Liver (tissue), 9 donors: ENCODE measurements around the gene LILRA5. TPM values are rescaled to one million over a fixed set of nuclear protein-coding genes. Genes with fewer than 3 reads are reported as not detected.

Experiments
- DNase-seq: peaks from one replicate; pipeline ENCODE4 v3.0.0-alpha.2; 2017; ENCODE audit warnings: low spot score
- H3K27ac ChIP-seq, 2 donors: one replicate each; pipeline ENCODE4 v1.7.0; 2013; ENCODE audit warnings: inconsistent platforms in 2 of 2, low read length in 2 of 2, control low read depth in 1 of 2, low read depth in 1 of 2, mild to moderate bottlenecking in 1 of 2
- H3K27me3 ChIP-seq, 4 donors: one replicate each; pipeline versions ENCODE4 v1.6.1 to v1.7.0; 2013; ENCODE audit warnings: low read length in 3 of 4, inconsistent platforms in 1 of 4, mild to moderate bottlenecking in 1 of 4, moderate library complexity in 1 of 4; ENCODE audit not compliant: control insufficient read depth in 4 of 4, insufficient read depth in 4 of 4
- H3K36me3 ChIP-seq, 4 donors: one replicate each; pipeline versions ENCODE4 v1.6.1 to v1.7.0; 2013; ENCODE audit warnings: low read length in 3 of 4, mild to moderate bottlenecking in 3 of 4, low read depth in 1 of 4, moderate library complexity in 1 of 4; ENCODE audit not compliant: control insufficient read depth in 4 of 4, insufficient read depth in 3 of 4
- H3K4me1 ChIP-seq, 4 donors: one replicate each; pipeline versions ENCODE4 v1.6.1 to v1.7.0; 2013; ENCODE audit warnings: low read length in 3 of 4, mild to moderate bottlenecking in 3 of 4, moderate library complexity in 1 of 4; ENCODE audit not compliant: control insufficient read depth in 4 of 4, insufficient read depth in 4 of 4
- H3K4me3 ChIP-seq, 3 donors: one replicate each; pipeline versions ENCODE4 v1.6.1 to v1.7.0; 2013; ENCODE audit warnings: low read length in 3 of 3, control low read depth in 1 of 3, low read depth in 1 of 3, mild to moderate bottlenecking in 1 of 3
- H3K9ac ChIP-seq, 2 donors: one replicate each; pipeline ENCODE4 v1.7.0; 2013; ENCODE audit warnings: low read length in 2 of 2, mild to moderate bottlenecking in 2 of 2, moderate library complexity in 2 of 2, control low read depth in 1 of 2, low read depth in 1 of 2
- H3K9me3 ChIP-seq, 4 donors: one replicate each; pipeline versions ENCODE4 v1.6.1 to v1.7.0; 2013; ENCODE audit warnings: low read length in 3 of 4; ENCODE audit not compliant: control insufficient read depth in 4 of 4
- EGR1 ChIP-seq, 2 donors: IDR thresholded peaks; 2 replicates each; pipeline ENCODE4 v1.6.1; 2016 to 2018; ENCODE audit warnings: antibody characterized with exemption in 2 of 2, low read depth in 2 of 2
- FOXA1 ChIP-seq: IDR thresholded peaks from 2 replicates; pipeline ENCODE4 v1.6.1; 2016; ENCODE audit warnings: antibody characterized with exemption
- FOXA2 ChIP-seq: IDR thresholded peaks from 2 replicates; pipeline ENCODE4 v1.6.1; 2016; ENCODE audit warnings: antibody characterized with exemption
- HNF4A ChIP-seq, 2 donors: conservative IDR thresholded peaks; 2 replicates each; pipeline ENCODE4 v1.6.1; 2016; ENCODE audit warnings: antibody characterized with exemption in 2 of 2, mild to moderate bottlenecking in 2 of 2
- HNF4G ChIP-seq: IDR thresholded peaks from 2 replicates; pipeline ENCODE4 v1.6.1; 2016; ENCODE audit warnings: antibody characterized with exemption
- MAX ChIP-seq: IDR thresholded peaks from 2 replicates; pipeline ENCODE4 v1.6.1; 2016; ENCODE audit warnings: antibody characterized with exemption
- NR2F2 ChIP-seq: IDR thresholded peaks from 2 replicates; pipeline ENCODE4 v1.6.1; 2016; ENCODE audit warnings: antibody characterized with exemption
- SP1 ChIP-seq: IDR thresholded peaks from 2 replicates; pipeline ENCODE4 v1.6.1; 2018; ENCODE audit warnings: antibody characterized with exemption, mild to moderate bottlenecking
- TAF1 ChIP-seq: conservative IDR thresholded peaks from 2 replicates; pipeline ENCODE4 v1.6.1; 2016; ENCODE audit warnings: antibody characterized with exemption, mild to moderate bottlenecking
- YY1 ChIP-seq: IDR thresholded peaks from 2 replicates; pipeline ENCODE4 v1.6.1; 2016; ENCODE audit warnings: antibody characterized with exemption, mild to moderate bottlenecking
- WGBS: extraction: QIAGEN DNeasy Blood & Tissue Kit; methylation state at CpG from one replicate; pipeline ENCODE4 v1.1.7; 2013; 5-methylcytosine and 5-hydroxymethylcytosine counted together
- polyA plus RNA-seq, 2 donors: library from polyadenylated mRNA; stranded (reverse) in 1 of 2; unstranded in 1 of 2; fragments of 200-250 nt in 1 of 2; fragments of >200 nt in 1 of 2; fragmentation: Nextera tagmentation in 1 of 2; extraction: Ambion mirVana in 1 of 2; gene quantifications; one replicate each; pipeline versions ENCODE4 v1.2.1 to v1.2.3, GENCODE V29; 2013 to 2015
- total RNA-seq, 2 donors: library from RNA; depleted of rRNA; stranded (reverse); fragments of >200 nt; gene quantifications; one replicate each; pipeline ENCODE4 v1.2.3, GENCODE V29; 2014
- TF ChIP-seq, protein P1 (sequence below): IDR thresholded peaks from 2 replicates; pipeline ENCODE4 v1.6.1; 2016; ENCODE audit warnings: antibody characterized with exemption
- TF ChIP-seq, protein P2 (sequence below): IDR thresholded peaks from 2 replicates; pipeline ENCODE4 v1.6.1; 2016; ENCODE audit warnings: antibody characterized with exemption, mild to moderate bottlenecking
- TF ChIP-seq, protein P3 (sequence below): IDR thresholded peaks from 2 replicates; pipeline ENCODE4 v1.6.1; 2016; ENCODE audit warnings: antibody characterized with exemption
- TF ChIP-seq, protein P4 (sequence below): fragments of 150-350 bp; IDR thresholded peaks from 2 replicates; pipeline ENCODE4 v1.5.1; 2017; ENCODE audit warnings: improper control_type of control experiment, low read depth, low read length; ENCODE audit not compliant: missing input control
- donor health status: healthy.
- donor health status: healthy.
- donor health status: healthy.
- donor health status: healthy.
- donor health status: healthy.

LILRA5 gene
- total and polyA plus RNA-seq, 4 donors = 0.58 to 8.7 (median 4.6) TPM

GRCh38 chr19:54339646-54340358 lies 26.8 kb upstream of the LILRA5 start:
- Histone ChIP-seq H3K36me3 (no peaks in the 10 kb centered on the region), H3K27ac (no peak overlapping the region), H3K9me3 (no peaks in the 10 kb centered on the region), H3K9ac (no peak overlapping the region), H3K27me3 (no peaks in the 10 kb centered on the region), H3K4me3 (no peak overlapping the region), H3K4me1 (no peaks in the 10 kb centered on the region)
- 51% methylated on average over 9 of the region's 9 CpGs for WGBS
- TF ChIP-seq FOXA2 (no peak), NR2F2 (no peak), YY1 (no peak)
- TF ChIP-seq, protein P1, sequence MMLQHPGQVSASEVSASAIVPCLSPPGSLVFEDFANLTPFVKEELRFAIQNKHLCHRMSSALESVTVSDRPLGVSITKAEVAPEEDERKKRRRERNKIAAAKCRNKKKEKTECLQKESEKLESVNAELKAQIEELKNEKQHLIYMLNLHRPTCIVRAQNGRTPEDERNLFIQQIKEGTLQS = no peak
- TF ChIP-seq, protein P2, sequence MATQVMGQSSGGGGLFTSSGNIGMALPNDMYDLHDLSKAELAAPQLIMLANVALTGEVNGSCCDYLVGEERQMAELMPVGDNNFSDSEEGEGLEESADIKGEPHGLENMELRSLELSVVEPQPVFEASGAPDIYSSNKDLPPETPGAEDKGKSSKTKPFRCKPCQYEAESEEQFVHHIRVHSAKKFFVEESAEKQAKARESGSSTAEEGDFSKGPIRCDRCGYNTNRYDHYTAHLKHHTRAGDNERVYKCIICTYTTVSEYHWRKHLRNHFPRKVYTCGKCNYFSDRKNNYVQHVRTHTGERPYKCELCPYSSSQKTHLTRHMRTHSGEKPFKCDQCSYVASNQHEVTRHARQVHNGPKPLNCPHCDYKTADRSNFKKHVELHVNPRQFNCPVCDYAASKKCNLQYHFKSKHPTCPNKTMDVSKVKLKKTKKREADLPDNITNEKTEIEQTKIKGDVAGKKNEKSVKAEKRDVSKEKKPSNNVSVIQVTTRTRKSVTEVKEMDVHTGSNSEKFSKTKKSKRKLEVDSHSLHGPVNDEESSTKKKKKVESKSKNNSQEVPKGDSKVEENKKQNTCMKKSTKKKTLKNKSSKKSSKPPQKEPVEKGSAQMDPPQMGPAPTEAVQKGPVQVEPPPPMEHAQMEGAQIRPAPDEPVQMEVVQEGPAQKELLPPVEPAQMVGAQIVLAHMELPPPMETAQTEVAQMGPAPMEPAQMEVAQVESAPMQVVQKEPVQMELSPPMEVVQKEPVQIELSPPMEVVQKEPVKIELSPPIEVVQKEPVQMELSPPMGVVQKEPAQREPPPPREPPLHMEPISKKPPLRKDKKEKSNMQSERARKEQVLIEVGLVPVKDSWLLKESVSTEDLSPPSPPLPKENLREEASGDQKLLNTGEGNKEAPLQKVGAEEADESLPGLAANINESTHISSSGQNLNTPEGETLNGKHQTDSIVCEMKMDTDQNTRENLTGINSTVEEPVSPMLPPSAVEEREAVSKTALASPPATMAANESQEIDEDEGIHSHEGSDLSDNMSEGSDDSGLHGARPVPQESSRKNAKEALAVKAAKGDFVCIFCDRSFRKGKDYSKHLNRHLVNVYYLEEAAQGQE = no peak
- no peak for DNase-seq

DNA sequence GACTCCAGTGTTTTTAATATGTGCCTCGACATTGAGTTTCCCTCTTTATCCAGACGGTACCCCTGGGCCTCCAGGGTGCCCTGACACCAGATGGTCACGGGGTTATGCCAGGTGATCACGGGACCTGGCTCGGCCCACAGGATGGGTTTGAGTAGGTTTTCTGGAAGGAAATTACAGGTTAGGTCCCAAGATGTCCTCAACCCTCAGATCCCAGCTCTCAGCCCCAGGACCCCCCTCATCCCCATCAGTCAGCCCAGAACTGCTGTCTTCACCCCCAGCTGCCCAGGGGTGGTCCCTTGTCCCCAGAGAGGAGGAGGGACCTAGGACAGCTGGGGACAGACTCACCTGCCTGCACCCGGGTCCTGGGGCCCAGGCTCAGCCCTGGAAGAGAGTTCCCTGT lies 25.6 kb upstream of the LILRA5 start:
- no peaks in the 10 kb centered on the region for H3K36me3 ChIP-seq
- no peak for DNase-seq
- no peak overlapping the region for H3K4me3 ChIP-seq
- H3K9ac ChIP-seq = no peak overlapping the region
- no peaks in the 10 kb centered on the region for H3K4me1 ChIP-seq
- no peaks in the 10 kb centered on the region for H3K27me3 ChIP-seq
- 74% methylated on average over 6 of the region's 6 CpGs for WGBS
- no peak overlapping the region for H3K27ac ChIP-seq
- TF ChIP-seq YY1 (no peak), FOXA1 (no peak), EGR1 (IDR thresholded peaks at IDR 0.05; ENCODE audit: low read depth in 2 of 2) (no peak), NR2F2 (no peak), MAX (no peak), FOXA2 (no peak), HNF4A (conservative IDR thresholded peaks at IDR 0.05) (no peak), TAF1 (no peak), HNF4G (no peak), SP1 (no peak)
- TF ChIP-seq, protein P2 = no peak
- TF ChIP-seq, protein P3, sequence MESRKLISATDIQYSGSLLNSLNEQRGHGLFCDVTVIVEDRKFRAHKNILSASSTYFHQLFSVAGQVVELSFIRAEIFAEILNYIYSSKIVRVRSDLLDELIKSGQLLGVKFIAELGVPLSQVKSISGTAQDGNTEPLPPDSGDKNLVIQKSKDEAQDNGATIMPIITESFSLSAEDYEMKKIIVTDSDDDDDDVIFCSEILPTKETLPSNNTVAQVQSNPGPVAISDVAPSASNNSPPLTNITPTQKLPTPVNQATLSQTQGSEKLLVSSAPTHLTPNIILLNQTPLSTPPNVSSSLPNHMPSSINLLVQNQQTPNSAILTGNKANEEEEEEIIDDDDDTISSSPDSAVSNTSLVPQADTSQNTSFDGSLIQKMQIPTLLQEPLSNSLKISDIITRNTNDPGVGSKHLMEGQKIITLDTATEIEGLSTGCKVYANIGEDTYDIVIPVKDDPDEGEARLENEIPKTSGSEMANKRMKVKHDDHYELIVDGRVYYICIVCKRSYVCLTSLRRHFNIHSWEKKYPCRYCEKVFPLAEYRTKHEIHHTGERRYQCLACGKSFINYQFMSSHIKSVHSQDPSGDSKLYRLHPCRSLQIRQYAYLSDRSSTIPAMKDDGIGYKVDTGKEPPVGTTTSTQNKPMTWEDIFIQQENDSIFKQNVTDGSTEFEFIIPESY = no peak
- TF ChIP-seq, protein P4, sequence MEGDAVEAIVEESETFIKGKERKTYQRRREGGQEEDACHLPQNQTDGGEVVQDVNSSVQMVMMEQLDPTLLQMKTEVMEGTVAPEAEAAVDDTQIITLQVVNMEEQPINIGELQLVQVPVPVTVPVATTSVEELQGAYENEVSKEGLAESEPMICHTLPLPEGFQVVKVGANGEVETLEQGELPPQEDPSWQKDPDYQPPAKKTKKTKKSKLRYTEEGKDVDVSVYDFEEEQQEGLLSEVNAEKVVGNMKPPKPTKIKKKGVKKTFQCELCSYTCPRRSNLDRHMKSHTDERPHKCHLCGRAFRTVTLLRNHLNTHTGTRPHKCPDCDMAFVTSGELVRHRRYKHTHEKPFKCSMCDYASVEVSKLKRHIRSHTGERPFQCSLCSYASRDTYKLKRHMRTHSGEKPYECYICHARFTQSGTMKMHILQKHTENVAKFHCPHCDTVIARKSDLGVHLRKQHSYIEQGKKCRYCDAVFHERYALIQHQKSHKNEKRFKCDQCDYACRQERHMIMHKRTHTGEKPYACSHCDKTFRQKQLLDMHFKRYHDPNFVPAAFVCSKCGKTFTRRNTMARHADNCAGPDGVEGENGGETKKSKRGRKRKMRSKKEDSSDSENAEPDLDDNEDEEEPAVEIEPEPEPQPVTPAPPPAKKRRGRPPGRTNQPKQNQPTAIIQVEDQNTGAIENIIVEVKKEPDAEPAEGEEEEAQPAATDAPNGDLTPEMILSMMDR = no peak
- TF ChIP-seq, protein P1 = no peak
- no peaks in the 10 kb centered on the region for H3K9me3 ChIP-seq
